HG03520 (cell line): ENCODE results near the gene PPP1R14B.

Experiments
- ATAC-seq: cut with Tn5 transposase; IDR thresholded peaks from one replicate; pipeline ENCODE4 v1.9.1; 2021; ENCODE audit warnings: mild to moderate bottlenecking, moderate library complexity; ENCODE audit not compliant: unreplicated experiment

The PPP1R14B gene

GRCh38 chr11:64218628-64219353 lies 28.0 kb downstream of the PPP1R14B start:
- no peak for ATAC-seq

GRCh38 chr11:64216879-64217278 lies 29.9 kb downstream of the PPP1R14B start:
- ATAC-seq = no peak

GRCh38 chr11:64211181-64211872 lies 35.4 kb downstream of the PPP1R14B start:
- no peak for ATAC-seq

- ATAC-seq = no peak
Observed at GRCh38 chr11:64210301-64211020, 36.3 kb downstream of the PPP1R14B start.

- no peak for ATAC-seq
Observed at GRCh38 chr11:64209563-64209843, 37.2 kb downstream of the PPP1R14B start.

GRCh38 chr11:64208796-64209562 lies 37.8 kb downstream of the PPP1R14B start:
- ATAC-seq = no peak

- no peak for ATAC-seq
Observed at GRCh38 chr11:64208086-64208795, 38.5 kb downstream of the PPP1R14B start.

GRCh38 chr11:64207256-64208085 lies 39.3 kb downstream of the PPP1R14B start:
- peak; percentile 45 for ATAC-seq

- no peak for ATAC-seq
Observed at GRCh38 chr11:64206457-64207255, 40.1 kb downstream of the PPP1R14B start, which contains the start of gene FERMT3. Gene FERMT3, plus strand, starts transcription at chr11:64206721. Its CDS starts 644 bp downstream, at chr11:64207365.

- no peak for ATAC-seq
Observed at GRCh38 chr11:64204464-64204989, 42.2 kb downstream of the PPP1R14B start.

- no peak for ATAC-seq
Observed at GRCh38 chr11:64204080-64204440, 42.7 kb downstream of the PPP1R14B start.

GRCh38 chr11:64203421-64204079 lies 43.2 kb downstream of the PPP1R14B start:
- no peak for ATAC-seq

GRCh38 chr11:64202992-64203391 lies 43.8 kb downstream of the PPP1R14B start:
- no peak for ATAC-seq

- ATAC-seq = no peak
Observed at GRCh38 chr11:64201543-64201942, 45.2 kb downstream of the PPP1R14B start.

GRCh38 chr11:64198511-64198910 lies 48.2 kb downstream of the PPP1R14B start:
- no peak for ATAC-seq

GRCh38 chr11:64196626-64197025 lies 50.1 kb downstream of the PPP1R14B start:
- no peak for ATAC-seq
